Hepatocyte (in vitro differentiated cells): ENCODE data around the gene RGMB. TPM values are rescaled to one million over a fixed set of nuclear protein-coding genes. Genes with fewer than 3 reads are reported as not detected.

Source experiments
- DNase-seq: peaks from one replicate; pipeline ENCODE4 v3.0.0-alpha.2; 2016; ENCODE audit warnings: low spot score
- H2AFZ ChIP-seq: fragments of 200-600 bp; sonication (generic); 2 replicates; pipeline ENCODE4 v1.6.0; 2016; ENCODE audit warnings: antibody characterized with exemption, mild to moderate bottlenecking
- H3K27ac ChIP-seq: fragments of 200-600 bp; sonication (generic); 2 replicates; pipeline ENCODE4 v1.5.1; 2016; ENCODE audit warnings: mild to moderate bottlenecking
- H3K27me3 ChIP-seq: fragments of 200-600 bp; sonication (generic); 2 replicates; pipeline ENCODE4 v1.6.1; 2016
- H3K36me3 ChIP-seq: fragments of 200-600 bp; sonication (generic); replicated peaks from 2 replicates; pipeline ENCODE4 v1.5.1; 2016; ENCODE audit warnings: low read depth; ENCODE audit not compliant: insufficient read depth
- H3K4me1 ChIP-seq: fragments of 200-600 bp; sonication (generic); 2 replicates; pipeline ENCODE4 v1.5.1; 2016; ENCODE audit warnings: mild to moderate bottlenecking, moderate library complexity; ENCODE audit not compliant: insufficient read depth
- H3K4me2 ChIP-seq: fragments of 200-600 bp; sonication (generic); 2 replicates; pipeline ENCODE4 v1.6.0; 2016
- H3K4me3 ChIP-seq: fragments of 200-600 bp; sonication (generic); 2 replicates; pipeline ENCODE4 v1.5.1; 2016; ENCODE audit warnings: mild to moderate bottlenecking
- H3K79me2 ChIP-seq: fragments of 200-600 bp; sonication (generic); 2 replicates; pipeline ENCODE4 v1.6.0; 2017; ENCODE audit warnings: mild to moderate bottlenecking
- H3K9me2 ChIP-seq: fragments of 200-600 bp; sonication (generic); replicated peaks from 2 replicates; pipeline ENCODE4 v1.6.0; 2017; ENCODE audit warnings: mild to moderate bottlenecking; ENCODE audit not compliant: insufficient read depth
- H3K9me3 ChIP-seq: fragments of 200-600 bp; sonication (generic); 2 replicates; pipeline ENCODE4 v1.5.1; 2016; ENCODE audit warnings: low read depth, mild to moderate bottlenecking
- H4K20me1 ChIP-seq: fragments of 200-600 bp; sonication (generic); 2 replicates; pipeline ENCODE4 v1.6.0; 2016; ENCODE audit warnings: mild to moderate bottlenecking; ENCODE audit not compliant: insufficient read depth, poor library complexity, severe bottlenecking
- CTCF ChIP-seq: fragments of 200-600 bp; sonication (generic); IDR thresholded peaks from 2 replicates; pipeline ENCODE4 v1.5.1; 2016; ENCODE audit warnings: antibody characterized with exemption, mild to moderate bottlenecking; ENCODE audit not compliant: poor library complexity
- EZH2 ChIP-seq: fragments of 200-600 bp; sonication (generic); IDR thresholded peaks from 2 replicates; pipeline ENCODE4 v1.6.1; 2016; ENCODE audit warnings: antibody characterized with exemption, mild to moderate bottlenecking, borderline replicate concordance
- EZH2phosphoT487 ChIP-seq: fragments of 200-600 bp; sonication (generic); IDR thresholded peaks from one replicate; pipeline ENCODE4 v1.6.1; 2018; ENCODE audit warnings: antibody characterized with exemption, mild to moderate bottlenecking, low read depth, moderate library complexity; ENCODE audit not compliant: unreplicated experiment, severe bottlenecking
- WGBS: methylation state at CpG from one replicate; pipeline ENCODE4 v1.1.6; 2016; ENCODE audit warnings: low lambda C conversion rate; ENCODE audit errors: missing lambda C conversion rate; 5-methylcytosine and 5-hydroxymethylcytosine counted together
- polyA plus RNA-seq: library from polyadenylated mRNA; unstranded; fragments of >200 nt; fragmentation: Nextera tagmentation; extraction: Ambion mirVana; gene quantifications from 2 replicates; pipeline ENCODE4 v1.2.1, GENCODE V29; 2016
- total RNA-seq: library from RNA; depleted of rRNA; stranded (reverse); fragments of >200 nt; gene quantifications from 2 replicates; pipeline ENCODE4 v1.2.3, GENCODE V29; 2014

Gene RGMB
- total and polyA plus RNA-seq, 2 experiments from 2014 or later = 8.4 to 11.6 TPM

- Histone ChIP-seq H3K4me3 (peak overlapping the region; percentile 69), H2AFZ (no peak overlapping the region), H4K20me1 (peaks cover 47% of the 10 kb centered on the region), H3K27ac (peak overlapping the region; percentile 93), H3K9me3 (no peaks in the 10 kb centered on the region), H3K79me2 (peaks cover 58% of the 10 kb centered on the region), H3K36me3 (no peaks in the 10 kb centered on the region), H3K27me3 (no peaks in the 10 kb centered on the region), H3K9me2 (no peaks in the 10 kb centered on the region), H3K4me1 (peaks cover 14% of the 10 kb centered on the region), H3K4me2 (peak overlapping the region; percentile 84)
- 42% methylated on average over 12 of the region's 12 CpGs for WGBS
- no peak for TF ChIP-seq CTCF
- TF ChIP-seq EZH2 = no peak
- no peak for TF ChIP-seq EZH2phosphoT487
- no peak for DNase-seq
Measured at GRCh38 chr5:98775246-98776065, 2.0 kb downstream of the RGMB start.

GRCh38 chr5:98776066-98776705, 2.7 kb downstream of the RGMB start:
- peak overlapping the region; percentile 84 for H3K4me2 ChIP-seq
- 83% methylated on average over 7 of the region's 7 CpGs for WGBS
- H2AFZ ChIP-seq = no peak overlapping the region
- H3K27ac ChIP-seq = no peak overlapping the region
- H3K4me1 ChIP-seq = peaks cover 14% of the 10 kb centered on the region
- no peaks in the 10 kb centered on the region for H3K9me2 ChIP-seq
- no peak for DNase-seq
- no peaks in the 10 kb centered on the region for H3K36me3 ChIP-seq
- peak overlapping the region; percentile 69 for H3K4me3 ChIP-seq
- no peaks in the 10 kb centered on the region for H3K9me3 ChIP-seq
- TF ChIP-seq CTCF = no peak
- TF ChIP-seq EZH2 = no peak
- TF ChIP-seq EZH2phosphoT487 = no peak
- peaks cover 64% of the 10 kb centered on the region for H3K79me2 ChIP-seq
- H3K27me3 ChIP-seq = no peaks in the 10 kb centered on the region
- peaks cover 47% of the 10 kb centered on the region for H4K20me1 ChIP-seq

- Histone ChIP-seq H3K9me2 (no peaks in the 10 kb centered on the region), H3K27me3 (no peaks in the 10 kb centered on the region), H3K4me2 (no peak overlapping the region), H3K4me1 (peaks cover 14% of the 10 kb centered on the region), H2AFZ (no peak overlapping the region), H4K20me1 (peaks cover 50% of the 10 kb centered on the region), H3K4me3 (no peak overlapping the region), H3K36me3 (no peaks in the 10 kb centered on the region), H3K27ac (no peak overlapping the region), H3K79me2 (peaks cover 75% of the 10 kb centered on the region), H3K9me3 (no peaks in the 10 kb centered on the region)
- no peak for DNase-seq
- WGBS = 93% methylated on average over 4 of the region's 4 CpGs
- TF ChIP-seq EZH2 (no peak), CTCF (no peak), EZH2phosphoT487 (no peak)
Measured at GRCh38 chr5:98777295-98777694, 3.8 kb downstream of the RGMB start.
